SK-N-MC (cell line): Measurements from ENCODE around the gene ICOSLG.
"Not testable (repeated sequence)": the region's sequence is repeated elsewhere in the genome, so short reads cannot be mapped to it uniquely, and the experiment has no call there.

Experiments
- DNase-seq: peaks from one replicate; pipeline ENCODE4 v3.0.0-alpha.2; 2011; ENCODE audit warnings: low read depth, low spot score
- H3K27ac ChIP-seq: fragments of 200-600 bp; sonication (generic); 2 replicates; pipeline ENCODE4 v1.5.1; 2016; ENCODE audit warnings: mixed run types
- H3K36me3 ChIP-seq: fragments of 200-600 bp; sonication (generic); 2 replicates; pipeline ENCODE4 v1.6.1; 2017; ENCODE audit warnings: antibody characterized with exemption, low read length, mixed read lengths; ENCODE audit not compliant: insufficient read depth
- H3K4me3 ChIP-seq: fragments of 200-600 bp; sonication (generic); 2 replicates; pipeline ENCODE4 v1.5.1; 2016
- H3K9ac ChIP-seq: fragments of 200-600 bp; sonication (generic); 2 replicates; pipeline ENCODE4 v1.8.0; 2017; ENCODE audit warnings: mixed run types, mixed read lengths; ENCODE audit not compliant: insufficient read length
- H3K9me3 ChIP-seq: fragments of 200-600 bp; sonication (generic); 2 replicates; pipeline ENCODE4 v1.6.1; 2017; ENCODE audit warnings: low read depth, mild to moderate bottlenecking, antibody characterized with exemption, low read length, moderate library complexity, mixed read lengths
- EZH2 ChIP-seq: fragments of 200-600 bp; sonication (generic); IDR thresholded peaks from one replicate; pipeline ENCODE4 v1.6.1; 2017; ENCODE audit warnings: antibody characterized with exemption
- FOXP2 ChIP-seq: optimal IDR thresholded peaks from 2 replicates; pipeline ENCODE3; 2011; ENCODE audit warnings: mild to moderate bottlenecking, moderate library complexity; ENCODE audit not compliant: insufficient read depth; ENCODE audit errors: extremely low read length, control extremely low read depth
- POLR2AphosphoS5 ChIP-seq: IDR thresholded peaks from 2 replicates; pipeline ENCODE4 v1.6.1; 2012; ENCODE audit warnings: mild to moderate bottlenecking, low read depth, low read length, borderline replicate concordance

The ICOSLG gene

DNA sequence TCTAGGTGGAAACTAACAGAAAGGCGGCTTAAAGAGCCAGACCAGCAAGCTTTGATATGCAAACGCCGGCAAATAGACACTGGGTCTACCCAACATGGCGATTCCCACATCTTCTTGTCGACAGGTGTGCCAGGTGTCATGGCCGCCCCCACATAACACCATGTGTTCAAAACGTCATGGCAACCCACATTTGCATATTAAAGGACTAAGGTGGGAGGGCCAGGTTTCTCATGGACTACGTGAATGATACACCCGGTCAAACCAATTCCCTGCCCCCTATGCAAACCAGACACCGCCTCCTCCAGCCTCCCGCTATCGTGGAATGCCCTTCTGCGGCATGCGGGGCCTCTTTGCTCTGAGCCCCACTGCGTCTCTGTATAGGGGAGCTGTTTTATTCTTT lies 41.3 kb downstream of the ICOSLG start:
- H3K36me3 ChIP-seq, result no peaks in the 10 kb centered on the region
- H3K4me3 ChIP-seq, result no peak overlapping the region
- H3K27ac ChIP-seq, result no peak overlapping the region
- no peak overlapping the region for H3K9ac ChIP-seq
- no peak for TF ChIP-seq EZH2
- TF ChIP-seq POLR2AphosphoS5, result no peak
- no peak for TF ChIP-seq FOXP2
- no peaks in the 10 kb centered on the region for H3K9me3 ChIP-seq
- no peak for DNase-seq

DNA sequence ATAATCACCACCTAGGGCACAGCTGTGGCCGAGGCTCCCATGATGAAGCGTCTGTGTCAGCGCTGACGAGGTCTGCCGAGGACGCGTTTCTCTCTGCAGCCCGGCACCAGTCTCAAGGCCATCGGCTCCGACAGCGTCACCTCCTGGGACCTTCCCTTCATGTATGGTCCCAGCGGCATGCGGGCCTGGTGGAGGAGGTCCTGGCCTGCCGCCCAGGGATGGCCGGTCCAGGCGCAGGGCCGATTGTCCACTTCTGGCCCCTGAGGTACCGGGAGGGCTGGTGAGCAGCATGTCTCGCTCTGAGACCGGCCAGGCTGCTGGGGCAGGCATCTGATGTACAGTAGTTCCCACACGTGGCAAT lies 43.6 kb downstream of the ICOSLG start:
- not testable (repeated sequence) for H3K4me3 ChIP-seq, H3K36me3 ChIP-seq, H3K9ac ChIP-seq, DNase-seq, H3K9me3 ChIP-seq, H3K27ac ChIP-seq

DNA sequence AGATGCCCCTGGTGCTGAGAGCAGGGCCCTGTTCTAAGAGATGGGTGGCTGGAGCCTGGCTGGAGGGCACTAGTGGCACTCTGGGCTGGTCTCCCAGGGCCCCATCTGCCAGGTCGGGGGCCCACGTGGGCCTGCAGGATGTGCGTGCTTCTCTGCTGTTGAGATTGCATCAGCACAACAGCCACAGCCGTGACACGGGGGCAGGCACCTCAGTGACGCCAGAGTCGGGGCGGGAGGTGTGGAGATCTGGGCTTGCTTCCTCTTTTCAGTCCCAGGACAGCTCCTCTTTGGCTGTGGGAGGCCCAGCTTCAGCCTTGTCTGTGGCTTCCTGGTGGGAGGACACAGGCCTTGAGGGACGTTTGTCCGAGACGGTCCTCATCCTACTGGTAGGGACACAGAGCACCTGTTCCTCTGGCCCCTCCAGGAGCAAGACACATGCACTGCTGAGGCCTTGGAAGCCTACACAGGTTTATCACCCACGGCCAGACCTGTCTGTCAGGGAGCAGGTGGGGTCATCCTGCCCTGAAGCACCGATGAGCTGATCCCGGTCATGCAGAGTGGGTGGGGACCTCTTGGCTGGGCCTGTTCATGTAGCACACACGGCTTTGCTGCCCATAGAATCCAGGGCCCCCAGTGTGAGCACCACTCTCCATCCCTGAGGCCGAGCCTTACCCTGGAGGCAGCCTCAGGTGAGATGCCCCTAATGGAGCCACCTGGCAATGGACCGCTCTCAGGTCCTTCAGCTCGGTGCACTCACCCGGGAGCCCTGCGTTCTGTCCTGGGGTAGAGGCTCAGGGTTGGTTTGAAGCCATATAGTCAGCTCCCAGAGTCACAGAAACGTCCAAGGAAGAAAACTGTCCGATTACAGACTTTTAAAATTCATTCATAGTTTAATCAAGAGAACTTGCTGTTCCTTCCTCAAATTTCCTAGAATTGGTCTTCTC lies 44.3 kb downstream of the ICOSLG start:
- H3K36me3 ChIP-seq, H3K4me3 ChIP-seq, H3K9me3 ChIP-seq, H3K27ac ChIP-seq, H3K9ac ChIP-seq, DNase-seq: not testable (repeated sequence)

DNA sequence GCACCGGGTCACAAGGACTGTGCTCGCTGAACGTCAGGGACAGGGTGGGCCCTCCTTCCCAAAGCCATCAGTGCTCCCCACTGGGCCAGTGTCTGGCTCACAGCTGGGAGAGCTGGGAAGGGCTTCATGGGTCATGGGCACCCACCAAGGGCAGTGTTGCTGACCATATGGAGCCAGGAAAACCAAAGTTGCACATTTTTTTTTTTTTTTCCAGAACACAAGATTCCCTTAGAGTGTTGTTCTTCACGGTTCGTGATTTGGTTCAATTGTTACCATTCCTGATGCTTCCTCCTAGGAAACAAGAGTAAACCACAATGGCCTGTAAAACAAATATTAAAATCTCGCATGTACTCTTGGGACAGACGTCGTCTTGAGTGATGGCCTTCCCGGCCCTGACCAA lies 45.9 kb downstream of the ICOSLG start:
- not testable (repeated sequence) for H3K9ac ChIP-seq, DNase-seq, H3K36me3 ChIP-seq, H3K27ac ChIP-seq, H3K9me3 ChIP-seq, H3K4me3 ChIP-seq

DNA sequence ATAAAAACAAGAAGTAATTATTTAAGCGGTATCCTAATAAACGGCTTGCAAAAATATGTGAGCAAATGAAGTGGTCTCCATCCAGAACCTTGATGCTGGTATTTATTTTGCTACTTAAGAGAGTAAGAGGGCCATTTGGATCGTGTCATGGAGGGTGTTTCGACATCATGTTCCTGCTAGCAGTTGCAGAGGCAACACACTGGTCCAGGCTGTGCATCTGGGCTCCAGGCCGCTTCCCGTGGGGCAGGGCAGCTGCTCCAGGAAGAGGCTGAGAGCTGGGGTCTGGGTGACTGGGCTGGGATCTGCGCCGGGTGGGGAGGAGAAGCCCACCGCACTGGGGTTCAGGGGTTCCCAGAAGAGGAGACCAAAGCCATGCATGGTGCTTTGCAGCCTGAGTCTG lies 46.3 kb downstream of the ICOSLG start:
- H3K4me3 ChIP-seq, H3K27ac ChIP-seq, H3K36me3 ChIP-seq, H3K9me3 ChIP-seq, H3K9ac ChIP-seq, DNase-seq: not testable (repeated sequence)

DNA sequence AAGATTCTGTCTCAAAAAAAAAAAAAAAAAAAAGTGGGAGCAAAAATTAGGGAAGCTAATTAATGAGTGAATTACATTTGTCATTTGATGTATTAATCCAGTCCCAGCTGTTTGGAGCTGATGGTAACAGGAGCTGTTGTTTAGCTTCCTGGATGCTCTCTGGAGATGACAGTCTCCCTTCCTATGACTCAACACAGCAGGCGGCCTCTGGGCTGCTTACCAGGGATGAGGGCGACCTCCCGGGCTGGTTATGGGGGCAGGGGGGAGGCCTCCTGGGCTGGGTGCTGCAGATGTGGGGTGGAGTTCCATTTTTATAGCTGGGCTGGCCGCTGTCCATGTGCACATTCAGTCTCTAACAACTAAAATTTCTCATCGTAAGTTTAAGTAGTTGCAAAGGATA lies 47.6 kb downstream of the ICOSLG start:
- not testable (repeated sequence) for H3K9me3 ChIP-seq

DNA sequence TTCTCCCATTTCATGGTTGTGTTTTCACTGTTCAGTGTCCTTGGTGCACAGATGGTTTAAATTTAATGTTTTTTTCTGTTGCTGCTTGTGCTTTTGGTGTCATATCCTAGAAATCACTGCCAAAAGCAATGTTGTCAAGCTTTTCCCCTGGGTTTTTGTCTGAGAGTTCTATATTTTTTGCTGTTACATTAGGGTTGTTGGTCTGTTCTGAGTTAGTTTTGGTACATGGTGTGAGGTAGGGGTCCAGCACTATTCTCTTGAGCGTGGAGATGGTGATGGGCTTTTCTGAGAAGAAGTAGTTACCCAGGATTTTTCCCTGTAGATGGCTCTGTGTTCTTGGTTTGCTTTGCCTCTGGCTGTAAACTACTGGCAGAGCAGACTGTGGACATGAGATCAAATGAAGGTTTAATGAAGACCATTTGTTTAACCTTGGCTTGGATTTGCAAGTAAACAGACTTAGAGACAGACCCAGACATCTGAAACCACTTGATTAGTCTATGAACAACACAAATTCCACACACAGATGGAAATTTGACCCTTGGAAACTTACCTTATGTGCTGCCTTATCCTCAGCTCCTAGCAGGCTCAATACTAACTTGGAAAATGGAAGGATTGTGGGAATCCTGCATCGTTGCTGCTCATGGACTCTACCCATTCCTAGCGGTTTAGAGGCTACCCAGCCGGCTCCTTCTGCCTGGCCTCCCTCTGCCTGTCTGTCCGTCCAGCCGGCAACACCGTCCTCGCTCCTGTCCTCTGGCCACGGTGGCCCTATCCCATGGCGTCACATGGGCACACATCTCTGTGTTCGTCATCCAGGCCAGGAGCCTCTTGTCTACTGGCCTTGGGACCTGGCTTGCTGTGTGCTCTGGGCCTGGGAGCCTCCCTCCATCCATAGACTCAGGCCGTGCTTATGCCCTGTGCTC lies 50.1 kb downstream of the ICOSLG start:
- H3K4me3 ChIP-seq, H3K27ac ChIP-seq, DNase-seq, H3K9ac ChIP-seq, H3K36me3 ChIP-seq, H3K9me3 ChIP-seq: not testable (repeated sequence)

More for the DNA sequence above, 47.6 kb downstream of the ICOSLG start:
- DNase-seq, H3K36me3 ChIP-seq, H3K4me3 ChIP-seq, H3K9ac ChIP-seq, H3K27ac ChIP-seq: not testable (repeated sequence)

DNA sequence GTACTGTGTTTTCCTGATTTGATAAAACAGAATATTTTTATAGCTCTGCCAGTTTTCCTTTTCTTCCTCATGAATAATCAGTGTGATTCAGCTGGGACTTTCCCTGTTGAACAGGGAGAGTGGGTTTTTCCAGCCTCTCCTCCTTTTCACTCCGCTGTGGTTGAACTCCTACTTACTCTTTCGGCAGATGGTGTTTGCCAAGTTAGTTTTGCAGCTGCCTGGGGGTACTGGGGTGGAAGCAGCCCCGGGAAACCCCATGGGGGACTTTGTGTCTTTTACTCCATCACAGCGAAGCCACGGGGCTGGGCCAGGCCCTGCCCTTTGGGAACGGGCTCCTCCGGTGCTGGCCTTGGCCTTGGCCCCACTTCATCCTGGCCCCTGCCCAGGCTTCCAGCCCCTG lies 55.9 kb downstream of the ICOSLG start:
- H3K36me3 ChIP-seq, H3K9me3 ChIP-seq, DNase-seq, H3K27ac ChIP-seq, H3K9ac ChIP-seq, H3K4me3 ChIP-seq: not testable (repeated sequence)

DNA sequence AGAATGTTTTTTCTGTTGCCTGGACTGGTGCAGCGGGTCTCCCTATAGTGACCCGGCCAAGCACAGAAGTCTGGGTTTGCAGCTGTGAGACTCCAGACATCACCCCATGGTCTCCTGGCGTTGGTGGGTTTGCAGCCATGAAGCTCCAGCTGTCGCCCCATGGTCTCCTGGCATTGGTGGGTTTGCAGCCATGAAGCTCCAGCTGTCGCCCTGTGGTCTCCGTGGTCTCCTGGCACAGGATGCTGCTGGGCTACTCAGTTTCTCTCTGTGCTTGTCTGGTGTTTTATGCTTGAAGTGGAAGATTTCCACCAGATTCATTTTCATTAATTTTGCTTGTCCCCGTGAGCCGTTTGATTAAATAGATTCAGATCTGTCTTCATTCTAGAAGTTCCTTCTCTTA lies 58.5 kb downstream of the ICOSLG start:
- H3K4me3 ChIP-seq, H3K9ac ChIP-seq, H3K36me3 ChIP-seq, H3K27ac ChIP-seq, DNase-seq, H3K9me3 ChIP-seq: not testable (repeated sequence)

DNA sequence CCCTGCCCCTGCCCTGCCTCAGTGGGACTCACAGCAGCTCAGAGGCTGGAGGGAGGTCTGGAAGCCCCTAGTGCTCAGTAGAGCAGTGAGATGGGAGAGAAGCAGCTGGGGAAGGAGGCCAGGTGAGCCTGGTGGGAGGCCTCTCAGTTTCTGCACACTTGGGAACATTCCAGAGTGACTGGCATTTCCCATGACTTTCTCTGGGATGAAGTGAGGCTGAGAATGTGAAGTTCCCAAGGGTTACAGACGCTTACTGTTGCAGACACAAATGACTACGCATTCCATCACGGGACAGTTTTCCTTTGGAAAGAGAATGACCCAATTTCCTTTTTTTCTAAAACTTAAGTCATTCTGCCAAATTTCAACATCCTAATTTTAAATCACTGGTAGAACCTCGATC lies 59.2 kb downstream of the ICOSLG start:
- DNase-seq, H3K9ac ChIP-seq, H3K9me3 ChIP-seq, H3K36me3 ChIP-seq, H3K4me3 ChIP-seq, H3K27ac ChIP-seq: not testable (repeated sequence)

DNA sequence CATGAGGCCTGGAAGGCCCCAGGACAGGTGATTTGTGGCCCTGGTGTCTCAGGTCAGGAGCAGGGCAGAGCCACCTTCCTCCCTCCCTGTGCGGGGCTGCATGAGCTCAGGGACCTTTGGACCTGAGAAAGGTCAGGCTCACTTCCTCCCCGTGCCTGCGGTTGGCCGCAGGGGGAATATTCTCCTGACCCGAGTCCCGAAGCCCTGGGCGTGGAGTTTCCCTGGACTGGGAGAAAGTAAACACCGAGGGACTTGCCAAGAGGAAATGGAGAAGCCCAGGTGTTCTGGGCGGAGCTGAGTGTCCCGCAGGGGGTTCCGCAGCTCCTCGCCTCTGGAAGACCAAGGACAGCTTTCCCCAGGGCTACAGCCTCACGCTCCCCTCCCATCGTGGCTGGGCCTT lies 64.6 kb downstream of the ICOSLG start:
- H3K36me3 ChIP-seq, H3K27ac ChIP-seq, H3K4me3 ChIP-seq, DNase-seq, H3K9ac ChIP-seq, H3K9me3 ChIP-seq: not testable (repeated sequence)

DNA sequence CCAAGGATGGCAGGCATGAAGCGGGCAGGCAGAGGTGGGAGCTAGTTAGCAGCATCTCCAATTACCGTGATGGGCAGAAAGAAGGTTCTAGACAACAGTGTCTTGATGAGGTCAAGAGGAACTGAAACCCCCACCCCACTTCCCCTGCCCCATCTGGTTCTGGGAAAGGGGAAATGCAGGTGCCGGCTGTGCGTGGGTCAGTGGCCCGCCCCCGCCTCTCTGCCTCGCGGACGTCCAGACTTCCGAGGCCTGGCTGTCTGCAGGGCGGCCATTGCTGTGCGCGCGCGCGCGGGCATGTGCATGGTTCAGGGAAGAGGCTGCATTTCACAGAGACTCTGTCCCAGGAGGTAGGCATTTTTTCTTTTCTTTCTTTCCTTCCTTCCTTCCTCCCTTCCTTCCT lies 65.6 kb downstream of the ICOSLG start:
- not testable (repeated sequence) for H3K4me3 ChIP-seq, H3K9ac ChIP-seq

More for the DNA sequence above, 65.6 kb downstream of the ICOSLG start:
- not testable (repeated sequence) for H3K36me3 ChIP-seq, H3K27ac ChIP-seq, DNase-seq, H3K9me3 ChIP-seq
